ENCODE results near the gene FXYD5.
"Not testable (repeated sequence)": the region's sequence is repeated elsewhere in the genome, so short reads cannot be mapped to it uniquely, and the experiment has no call there.

Gene FXYD5

DNA sequence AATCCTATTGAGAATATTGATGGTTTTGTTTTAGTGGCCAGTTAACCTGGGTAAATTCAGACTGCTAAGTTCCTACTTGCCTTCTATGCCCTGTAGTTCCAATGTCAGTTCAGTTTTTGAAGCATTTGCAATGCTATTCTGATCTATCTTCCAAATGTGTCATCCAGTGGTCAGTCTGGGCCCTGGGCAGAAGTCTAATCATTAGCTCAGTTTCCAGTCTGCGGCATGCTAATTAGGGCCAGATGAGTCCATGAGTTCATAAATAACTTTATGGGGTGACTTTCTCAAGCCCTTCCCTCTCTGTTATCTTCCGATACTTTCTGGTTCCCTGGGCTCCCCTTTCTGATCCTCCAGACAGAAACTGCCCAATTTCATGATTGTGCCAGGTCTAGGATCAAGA, 41.3 kb downstream of the FXYD5 start:
- Histone ChIP-seq H3K27ac (replicated peaks) (no peak overlapping the region), H3K4me3 (replicated peaks; ENCODE audit: insufficient read depth, low read length) (no peak overlapping the region), H3K27me3 (ENCODE audit: insufficient read depth, poor library complexity, severe bottlenecking) (no peaks in the 10 kb centered on the region)
- TF ChIP-seq, protein P1, sequence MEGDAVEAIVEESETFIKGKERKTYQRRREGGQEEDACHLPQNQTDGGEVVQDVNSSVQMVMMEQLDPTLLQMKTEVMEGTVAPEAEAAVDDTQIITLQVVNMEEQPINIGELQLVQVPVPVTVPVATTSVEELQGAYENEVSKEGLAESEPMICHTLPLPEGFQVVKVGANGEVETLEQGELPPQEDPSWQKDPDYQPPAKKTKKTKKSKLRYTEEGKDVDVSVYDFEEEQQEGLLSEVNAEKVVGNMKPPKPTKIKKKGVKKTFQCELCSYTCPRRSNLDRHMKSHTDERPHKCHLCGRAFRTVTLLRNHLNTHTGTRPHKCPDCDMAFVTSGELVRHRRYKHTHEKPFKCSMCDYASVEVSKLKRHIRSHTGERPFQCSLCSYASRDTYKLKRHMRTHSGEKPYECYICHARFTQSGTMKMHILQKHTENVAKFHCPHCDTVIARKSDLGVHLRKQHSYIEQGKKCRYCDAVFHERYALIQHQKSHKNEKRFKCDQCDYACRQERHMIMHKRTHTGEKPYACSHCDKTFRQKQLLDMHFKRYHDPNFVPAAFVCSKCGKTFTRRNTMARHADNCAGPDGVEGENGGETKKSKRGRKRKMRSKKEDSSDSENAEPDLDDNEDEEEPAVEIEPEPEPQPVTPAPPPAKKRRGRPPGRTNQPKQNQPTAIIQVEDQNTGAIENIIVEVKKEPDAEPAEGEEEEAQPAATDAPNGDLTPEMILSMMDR (IDR thresholded peaks at IDR 0.05; ENCODE audit: insufficient read depth, low read length): no peak
- TF ChIP-seq, protein P2, sequence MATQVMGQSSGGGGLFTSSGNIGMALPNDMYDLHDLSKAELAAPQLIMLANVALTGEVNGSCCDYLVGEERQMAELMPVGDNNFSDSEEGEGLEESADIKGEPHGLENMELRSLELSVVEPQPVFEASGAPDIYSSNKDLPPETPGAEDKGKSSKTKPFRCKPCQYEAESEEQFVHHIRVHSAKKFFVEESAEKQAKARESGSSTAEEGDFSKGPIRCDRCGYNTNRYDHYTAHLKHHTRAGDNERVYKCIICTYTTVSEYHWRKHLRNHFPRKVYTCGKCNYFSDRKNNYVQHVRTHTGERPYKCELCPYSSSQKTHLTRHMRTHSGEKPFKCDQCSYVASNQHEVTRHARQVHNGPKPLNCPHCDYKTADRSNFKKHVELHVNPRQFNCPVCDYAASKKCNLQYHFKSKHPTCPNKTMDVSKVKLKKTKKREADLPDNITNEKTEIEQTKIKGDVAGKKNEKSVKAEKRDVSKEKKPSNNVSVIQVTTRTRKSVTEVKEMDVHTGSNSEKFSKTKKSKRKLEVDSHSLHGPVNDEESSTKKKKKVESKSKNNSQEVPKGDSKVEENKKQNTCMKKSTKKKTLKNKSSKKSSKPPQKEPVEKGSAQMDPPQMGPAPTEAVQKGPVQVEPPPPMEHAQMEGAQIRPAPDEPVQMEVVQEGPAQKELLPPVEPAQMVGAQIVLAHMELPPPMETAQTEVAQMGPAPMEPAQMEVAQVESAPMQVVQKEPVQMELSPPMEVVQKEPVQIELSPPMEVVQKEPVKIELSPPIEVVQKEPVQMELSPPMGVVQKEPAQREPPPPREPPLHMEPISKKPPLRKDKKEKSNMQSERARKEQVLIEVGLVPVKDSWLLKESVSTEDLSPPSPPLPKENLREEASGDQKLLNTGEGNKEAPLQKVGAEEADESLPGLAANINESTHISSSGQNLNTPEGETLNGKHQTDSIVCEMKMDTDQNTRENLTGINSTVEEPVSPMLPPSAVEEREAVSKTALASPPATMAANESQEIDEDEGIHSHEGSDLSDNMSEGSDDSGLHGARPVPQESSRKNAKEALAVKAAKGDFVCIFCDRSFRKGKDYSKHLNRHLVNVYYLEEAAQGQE (IDR thresholded peaks at IDR 0.05; ENCODE audit: insufficient replicate concordance, low read depth): no peak
- no peak for TF ChIP-seq POLR2AphosphoS5 (IDR thresholded peaks at IDR 0.05; ENCODE audit: low read depth)
- TF ChIP-seq GABPA (IDR thresholded peaks at IDR 0.05; ENCODE audit: low read depth): no peak
- TF ChIP-seq SPI1 (IDR thresholded peaks at IDR 0.05; ENCODE audit: borderline replicate concordance, low read depth): no peak
- DNase-seq (ENCODE audit: low read depth in 1 of 2, low spot score in 1 of 2): no peak

DNA sequence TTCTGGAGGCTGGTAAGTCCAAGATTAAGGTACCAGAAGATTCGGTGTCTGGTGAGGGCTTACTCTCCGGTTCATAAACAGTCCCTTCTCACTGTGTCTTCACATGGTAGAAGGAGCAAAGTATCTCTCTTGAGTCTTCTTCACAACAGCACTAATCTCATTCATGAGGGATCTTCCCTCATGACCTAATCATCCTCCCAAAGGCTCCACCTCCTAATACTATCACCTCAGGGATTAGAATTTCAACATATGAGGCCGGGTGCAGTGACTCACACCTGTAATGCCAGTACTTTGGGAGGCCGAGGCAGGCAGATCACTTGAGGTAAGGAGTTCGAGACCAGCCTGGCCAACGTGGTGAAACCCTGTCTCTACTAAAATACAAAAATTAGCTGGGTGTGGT, 42.3 kb downstream of the FXYD5 start:
- not testable (repeated sequence) for H3K4me3 ChIP-seq (replicated peaks; ENCODE audit: insufficient read depth, low read length); H3K27me3 ChIP-seq (ENCODE audit: insufficient read depth, poor library complexity, severe bottlenecking); DNase-seq (ENCODE audit: low read depth in 1 of 2, low spot score in 1 of 2); H3K27ac ChIP-seq (replicated peaks)

DNA sequence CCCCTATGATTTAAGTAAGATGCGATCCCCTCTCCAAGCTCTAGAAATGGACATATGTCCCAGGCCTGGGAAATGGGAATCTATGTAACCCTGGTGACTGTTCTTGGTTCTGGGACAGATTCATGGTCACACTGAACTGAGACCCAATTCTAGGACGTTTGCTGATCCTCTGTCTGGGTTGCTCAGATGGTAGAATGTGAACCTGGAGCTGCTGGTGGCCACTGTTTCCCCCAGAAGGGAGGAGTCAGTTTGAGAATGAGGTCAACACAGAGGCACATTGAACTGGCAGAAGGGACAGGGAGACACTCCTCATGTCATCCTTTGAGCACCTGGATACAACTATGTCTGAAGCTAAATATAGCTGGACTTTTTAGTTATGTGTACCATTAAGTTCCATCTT, 44.9 kb downstream of the FXYD5 start:
- no peak overlapping the region for H3K4me3 ChIP-seq (replicated peaks; ENCODE audit: insufficient read depth, low read length)
- no peak for DNase-seq (ENCODE audit: low read depth in 1 of 2, low spot score in 1 of 2)
- TF ChIP-seq SPI1 (IDR thresholded peaks at IDR 0.05; ENCODE audit: borderline replicate concordance, low read depth) (no peak), POLR2AphosphoS5 (IDR thresholded peaks at IDR 0.05; ENCODE audit: low read depth) (no peak), GABPA (IDR thresholded peaks at IDR 0.05; ENCODE audit: low read depth) (no peak)
- TF ChIP-seq, protein P1 (IDR thresholded peaks at IDR 0.05; ENCODE audit: insufficient read depth, low read length): no peak
- TF ChIP-seq, protein P2 (IDR thresholded peaks at IDR 0.05; ENCODE audit: insufficient replicate concordance, low read depth): no peak
- no peak overlapping the region for H3K27ac ChIP-seq (replicated peaks)
- H3K27me3 ChIP-seq (ENCODE audit: insufficient read depth, poor library complexity, severe bottlenecking): peaks cover 3% of the 10 kb centered on the region

DNA sequence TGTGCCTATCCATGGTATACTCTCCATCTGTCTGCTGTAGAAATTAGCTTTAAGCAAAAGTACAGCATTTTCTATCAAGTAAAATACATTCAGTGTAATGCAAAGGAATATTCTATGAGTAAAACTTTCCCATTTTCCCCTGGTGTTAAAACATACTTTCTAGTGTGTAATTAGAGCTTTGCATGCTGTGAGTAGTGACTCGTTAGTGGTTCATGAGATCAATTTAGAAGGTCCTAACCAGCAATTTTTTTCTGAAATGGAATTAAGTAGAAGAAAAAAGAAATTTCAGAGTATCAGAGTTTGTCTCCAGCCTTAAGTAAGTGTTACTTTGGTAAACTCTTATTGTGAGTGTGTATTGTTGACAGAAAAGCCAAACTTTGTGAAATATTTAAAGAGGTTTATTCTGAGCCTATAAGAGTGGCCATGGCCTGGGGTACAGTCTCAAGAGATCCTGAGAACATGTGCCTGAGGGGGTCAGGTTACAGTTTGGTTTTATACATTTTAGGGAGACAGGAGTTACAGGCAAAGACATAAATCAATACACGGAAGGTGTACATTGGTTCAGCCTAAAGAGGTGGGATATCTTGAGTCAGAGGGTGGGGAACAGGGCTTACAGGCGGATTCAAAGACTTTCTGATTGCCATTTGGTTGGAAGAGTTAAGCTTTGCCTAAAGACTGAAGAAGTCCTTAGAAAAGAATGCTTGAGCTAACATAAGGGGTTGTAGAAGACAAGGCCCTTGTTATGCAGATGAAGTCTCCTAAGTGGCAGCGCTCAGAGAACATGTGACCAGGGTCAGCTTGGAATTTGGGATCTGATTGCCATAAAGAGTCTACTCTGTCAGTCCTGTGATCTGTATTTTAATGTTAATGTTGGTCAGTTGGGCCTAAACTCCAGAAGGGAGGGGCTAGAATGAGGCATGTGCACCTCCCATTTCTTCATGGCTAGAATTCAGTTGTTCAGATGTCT, 48.5 kb downstream of the FXYD5 start:
- H3K27me3 ChIP-seq (ENCODE audit: insufficient read depth, poor library complexity, severe bottlenecking): peaks cover 3% of the 10 kb centered on the region
- no peak overlapping the region for H3K27ac ChIP-seq (replicated peaks)
- no peak overlapping the region for H3K4me3 ChIP-seq (replicated peaks; ENCODE audit: insufficient read depth, low read length)
- no peak for TF ChIP-seq POLR2AphosphoS5 (IDR thresholded peaks at IDR 0.05; ENCODE audit: low read depth)
- TF ChIP-seq, protein P1 (IDR thresholded peaks at IDR 0.05; ENCODE audit: insufficient read depth, low read length): no peak
- DNase-seq (ENCODE audit: low read depth in 1 of 2, low spot score in 1 of 2): no peak
